ENCODE measurements around the gene F12.

The F12 gene

DNA sequence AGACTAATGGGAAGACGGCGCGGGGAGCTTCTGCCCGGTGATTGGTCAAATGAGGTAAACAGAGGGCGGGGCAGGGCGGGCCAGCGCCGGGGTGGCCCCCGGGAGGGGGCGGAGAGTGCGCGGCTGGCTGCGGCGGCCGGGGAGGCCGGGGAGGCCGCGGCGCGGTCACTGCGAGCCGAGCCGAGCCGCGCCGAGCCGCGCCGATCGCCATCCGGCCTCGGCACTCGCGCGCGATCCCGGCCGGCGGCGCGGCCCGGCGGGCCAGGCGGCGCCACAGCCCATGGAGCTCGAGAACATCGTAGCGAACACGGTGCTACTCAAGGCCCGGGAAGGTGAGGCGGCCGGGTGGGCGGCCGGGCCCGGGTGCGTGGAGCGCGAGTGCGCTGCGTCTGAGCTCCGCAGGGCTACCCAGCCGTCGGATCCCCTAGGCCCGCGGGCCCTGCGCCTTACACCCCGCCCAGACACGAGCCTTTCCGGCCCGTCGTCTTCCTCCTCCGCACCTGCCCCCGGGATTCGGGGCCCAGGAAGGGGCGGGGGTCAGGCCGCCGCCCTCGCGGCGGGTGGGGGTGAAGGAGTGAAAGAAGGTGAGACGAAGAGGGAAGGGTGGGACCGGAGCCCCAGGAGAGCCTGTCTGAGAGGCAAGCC is 17.3 kb upstream of the F12 start, which contains the start of gene GRK6:
Gene GRK6, plus strand, starts transcription at position 111 of the 645 bp plus-strand sequence. Its CDS starts 170 bp downstream, at position 281.
- Histone ChIP-seq H4K20me1 (ENCODE audit: insufficient read depth, low read length) (no peaks in the 10 kb centered on the region), H3K9ac (ENCODE audit: low read length) (peak within 1 kb of the TSS; percentile 75), H3K36me3 (ENCODE audit: insufficient read depth, low read length) (peaks cover 6% of the 10 kb centered on the region; the same call in 1 of the 2 replicates), H3K9me3 (ENCODE audit: low read length) (no peaks in the 10 kb centered on the region), H3K79me2 (ENCODE audit: insufficient read depth, low read length) (no peaks in the 10 kb centered on the region), H3K27ac (ENCODE audit: low read depth, low read length, poor library complexity, severe bottlenecking) (peak within 1 kb of the TSS; percentile 87), H3K4me3 (ENCODE audit: low read depth, low read length, poor library complexity, severe bottlenecking) (peak within 1 kb of the TSS; percentile 67), H3K4me1 (ENCODE audit: insufficient read depth, low read length, severe bottlenecking) (peaks cover 58% of the 10 kb centered on the region), H3K4me2 (ENCODE audit: low read length) (peak within 1 kb of the TSS; percentile 80), H3K9me2 (ENCODE audit: low read depth, low read length) (no peaks in the 10 kb centered on the region), H3F3A (ENCODE audit: insufficient read depth, low read length) (no peaks in the 10 kb centered on the region), H3K27me3 (ENCODE audit: insufficient read depth, low read length) (no peaks in the 10 kb centered on the region), H2AFZ (ENCODE audit: low read length) (peak within 1 kb of the TSS; percentile 23; the same call in 1 of the 2 replicates)
- TF ChIP-seq CTCF (IDR thresholded peaks at IDR 0.05; ENCODE audit: low read length) (no peak), EZH2 (IDR thresholded peaks at IDR 0.05; ENCODE audit: borderline replicate concordance, low read length) (no peak)

- Histone ChIP-seq H3K27ac (ENCODE audit: low read depth, low read length, poor library complexity, severe bottlenecking) (peak overlapping the region; percentile 66), H3K9me2 (ENCODE audit: low read depth, low read length) (no peaks in the 10 kb centered on the region), H3K4me1 (ENCODE audit: insufficient read depth, low read length, severe bottlenecking) (peaks cover 51% of the 10 kb centered on the region), H3K4me2 (ENCODE audit: low read length) (peak overlapping the region; percentile 80), H3K27me3 (ENCODE audit: insufficient read depth, low read length) (no peaks in the 10 kb centered on the region), H3K36me3 (ENCODE audit: insufficient read depth, low read length) (peaks cover 6% of the 10 kb centered on the region; the same call in 1 of the 2 replicates), H3K79me2 (ENCODE audit: insufficient read depth, low read length) (no peaks in the 10 kb centered on the region), H3K4me3 (ENCODE audit: low read depth, low read length, poor library complexity, severe bottlenecking) (peak overlapping the region; percentile 63), H3F3A (ENCODE audit: insufficient read depth, low read length) (no peaks in the 10 kb centered on the region), H4K20me1 (ENCODE audit: insufficient read depth, low read length) (no peaks in the 10 kb centered on the region), H2AFZ (ENCODE audit: low read length) (peak overlapping the region; percentile 23; the same call in 1 of the 2 replicates), H3K9ac (ENCODE audit: low read length) (peak overlapping the region; percentile 67), H3K9me3 (ENCODE audit: low read length) (no peaks in the 10 kb centered on the region)
- TF ChIP-seq CTCF (IDR thresholded peaks at IDR 0.05; ENCODE audit: low read length) = no peak
- no peak for TF ChIP-seq EZH2 (IDR thresholded peaks at IDR 0.05; ENCODE audit: borderline replicate concordance, low read length)
Measured at GRCh38 chr5:177425801-177426565, 16.6 kb upstream of the F12 start.

- Histone ChIP-seq H3K4me3 (ENCODE audit: low read depth, low read length, poor library complexity, severe bottlenecking) (peak overlapping the region; percentile 63), H3K9me2 (ENCODE audit: low read depth, low read length) (no peaks in the 10 kb centered on the region), H3K27ac (ENCODE audit: low read depth, low read length, poor library complexity, severe bottlenecking) (peak overlapping the region; percentile 66), H3K9me3 (ENCODE audit: low read length) (no peaks in the 10 kb centered on the region), H3K9ac (ENCODE audit: low read length) (peak overlapping the region; percentile 67), H3F3A (ENCODE audit: insufficient read depth, low read length) (no peaks in the 10 kb centered on the region), H3K27me3 (ENCODE audit: insufficient read depth, low read length) (no peaks in the 10 kb centered on the region), H3K79me2 (ENCODE audit: insufficient read depth, low read length) (no peaks in the 10 kb centered on the region), H3K4me2 (ENCODE audit: low read length) (peak overlapping the region; percentile 80), H4K20me1 (ENCODE audit: insufficient read depth, low read length) (no peaks in the 10 kb centered on the region), H2AFZ (ENCODE audit: low read length) (peak overlapping the region; percentile 23; the same call in 1 of the 2 replicates), H3K4me1 (ENCODE audit: insufficient read depth, low read length, severe bottlenecking) (peaks cover 50% of the 10 kb centered on the region), H3K36me3 (ENCODE audit: insufficient read depth, low read length) (peaks cover 4% of the 10 kb centered on the region; the same call in 1 of the 2 replicates)
- TF ChIP-seq CTCF (IDR thresholded peaks at IDR 0.05; ENCODE audit: low read length) (no peak), EZH2 (IDR thresholded peaks at IDR 0.05; ENCODE audit: borderline replicate concordance, low read length) (no peak)
Measured at GRCh38 chr5:177425196-177425800, 15.9 kb upstream of the F12 start.

All from OCI-LY1 (cell line).